A673 (cell line): Measurements from ENCODE around the gene TMEM238. TPM values are rescaled to one million over a fixed set of nuclear protein-coding genes. Genes with fewer than 3 reads are reported as not detected.

ENCODE experiments used
- Bru-seq: library from RNA; stranded (reverse); fragments of 400-500 nt; gene quantifications from one replicate; lab custom pipeline; 2021; lab: Mats Ljungman, UMichigan
- BruChase-seq, 2 experiments: library from RNA; stranded (reverse); fragments of 400-500 nt; gene quantifications; one replicate each; lab custom pipeline; 2021; lab: Mats Ljungman, UMichigan
- BruUV-seq: library from RNA; stranded (reverse); fragments of 400-500 nt; replicated peaks from 2 replicates; lab custom pipeline; 2021; lab: Mats Ljungman, UMichigan
- CTCF ChIA-PET: fragments of 300-600 bp; sonication (Branson Sonifier 250); formaldehyde crosslinking; loops from one replicate; lab custom pipeline; 2022; ENCODE audit warnings: antibody characterized with exemption; lab: Charles Lee
- POLR2A ChIA-PET: fragments of 300-600 bp; sonication (Branson Sonifier 250); formaldehyde crosslinking; loops from one replicate; lab custom pipeline; 2022; ENCODE audit warnings: antibody characterized with exemption; ENCODE audit not compliant: low non-redundant PET; lab: Charles Lee
- DNase-seq: peaks from one replicate; pipeline ENCODE4 v3.0.0-alpha.2; 2015; ENCODE audit warnings: low spot score
- H3K27ac ChIP-seq: fragments of 200-600 bp; sonication (generic); 2 replicates; pipeline ENCODE4 v1.5.1; 2016; ENCODE audit warnings: mixed run types, low read depth, mild to moderate bottlenecking, mixed read lengths, antibody characterized with exemption, low read length; ENCODE audit not compliant: poor library complexity, severe bottlenecking
- H3K27me3 ChIP-seq: fragments of 200-600 bp; sonication (generic); replicated peaks from 2 replicates; pipeline ENCODE4 v1.6.1; 2017; ENCODE audit warnings: mixed run types, low read depth, mild to moderate bottlenecking, mixed read lengths, antibody characterized with exemption, low read length; ENCODE audit not compliant: insufficient read depth, poor library complexity
- H3K36me3 ChIP-seq: fragments of 200-600 bp; sonication (generic); 2 replicates; pipeline ENCODE4 v1.6.1; 2016; ENCODE audit warnings: mixed run types, mild to moderate bottlenecking, mixed read lengths, antibody characterized with exemption, low read length; ENCODE audit not compliant: insufficient read depth, poor library complexity, severe bottlenecking
- H3K4me1 ChIP-seq: fragments of 200-600 bp; sonication (generic); 2 replicates; pipeline ENCODE4 v1.6.1; 2017; ENCODE audit warnings: mixed run types, mild to moderate bottlenecking, mixed read lengths, antibody characterized with exemption, low read length; ENCODE audit not compliant: insufficient read depth, poor library complexity, severe bottlenecking
- H3K4me3 ChIP-seq: fragments of 200-600 bp; sonication (generic); 2 replicates; pipeline ENCODE4 v1.5.1; 2016; ENCODE audit warnings: low read depth, mixed run types, mild to moderate bottlenecking, mixed read lengths, low read length; ENCODE audit not compliant: poor library complexity, severe bottlenecking
- H3K9me3 ChIP-seq: fragments of 200-600 bp; sonication (generic); 2 replicates; pipeline ENCODE4 v1.6.1; 2016; ENCODE audit warnings: mixed run types, low read depth, mild to moderate bottlenecking, mixed read lengths, antibody characterized with exemption, low read length; ENCODE audit not compliant: poor library complexity, severe bottlenecking
- EZH2 ChIP-seq: fragments of 200-600 bp; sonication (generic); IDR thresholded peaks from 2 replicates; pipeline ENCODE4 v1.6.1; 2017; ENCODE audit warnings: borderline replicate concordance, low read depth, mild to moderate bottlenecking, mixed read lengths, antibody characterized with exemption, low read length; ENCODE audit not compliant: poor library complexity, severe bottlenecking
- intact Hi-C: fragments of 100-400 bp; cut with micrococcal nuclease; formaldehyde crosslinking; loops from one replicate; pipeline ENCODE4 v1.10.0; 2022; ENCODE audit not compliant: unreplicated experiment
- long read RNA-seq: library from polyadenylated mRNA; stranded (forward); transcript quantifications from one replicate; pipeline ENCODE4 v2.0.0, GENCODE V29; 2022
- total RNA-seq: library from RNA; stranded (reverse); gene quantifications from 2 replicates; pipeline ENCODE4 v1.2.3, GENCODE V29; 2021
- TF ChIP-seq, protein P1 (sequence below): fragments of 300-800, 200-600 bp; sonication (generic); conservative IDR thresholded peaks from 2 replicates; pipeline ENCODE4 v1.5.1; 2017; ENCODE audit warnings: low read depth, mild to moderate bottlenecking, antibody characterized with exemption, low read length, moderate library complexity, mixed read lengths

TMEM238 gene, protein sequence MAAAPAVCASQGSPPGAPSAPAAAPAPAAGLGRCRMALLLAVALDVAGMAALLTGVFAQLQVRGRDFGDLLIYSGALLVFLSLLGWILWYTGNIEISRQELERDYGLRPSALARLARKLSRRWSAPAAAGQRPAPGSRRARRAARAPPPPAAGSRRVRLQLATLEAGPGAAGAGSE
- total RNA-seq (0.42 and 0.69 TPM in 2 replicates), Bru-seq, nascent RNA (percentile 38 among the genes with signal in this experiment), BruChase-seq, experiment 1, labeled RNA remaining after a 2-hour chase (percentile 26 among the genes with signal in this experiment), BruChase-seq, experiment 2, labeled RNA remaining after a 6-hour chase (percentile 46 among the genes with signal in this experiment)
- long read RNA-seq, partial matches to known transcripts = 0 of 2 reads
- long read RNA-seq, other reads (novel, unspliced or antisense) = 0 of 2 reads

DNA sequence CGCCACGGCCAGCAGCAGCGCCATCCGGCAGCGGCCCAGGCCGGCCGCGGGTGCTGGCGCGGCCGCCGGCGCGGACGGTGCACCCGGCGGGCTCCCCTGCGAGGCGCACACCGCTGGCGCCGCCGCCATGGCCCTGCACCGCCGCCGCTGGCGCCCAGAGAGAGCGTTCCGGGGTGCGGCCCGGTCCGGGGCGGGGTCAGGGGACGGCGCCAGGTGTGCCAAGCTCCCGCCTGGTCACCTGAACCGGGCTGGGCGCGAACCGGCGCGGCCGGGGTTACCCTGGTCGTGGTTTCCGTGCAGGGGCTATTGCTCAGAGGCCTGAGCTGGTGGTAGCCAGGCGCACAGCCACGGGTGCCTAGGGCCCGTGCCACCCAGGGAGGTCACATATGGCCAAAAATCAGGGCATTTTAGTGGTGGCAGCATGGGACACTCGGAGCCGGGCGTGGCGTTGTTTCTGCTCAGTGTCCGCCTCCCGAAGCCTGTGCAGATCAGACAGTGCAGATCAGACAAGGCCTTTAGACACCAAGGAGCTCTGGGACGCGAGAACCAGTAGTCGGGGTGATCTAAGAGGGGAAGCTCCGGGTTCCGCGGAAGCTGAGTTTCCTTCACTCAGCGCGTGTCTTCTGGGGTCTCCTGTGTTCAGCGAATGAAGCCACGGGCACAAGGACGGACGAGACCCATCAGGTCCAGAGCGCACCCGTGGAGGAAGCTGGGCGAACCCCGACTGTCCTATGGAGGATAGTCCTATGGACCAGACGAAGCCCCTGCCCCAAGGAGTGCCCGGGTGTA is at the start of gene TMEM238:
TMEM238 (minus strand) TSS at position 162 of the 789 bp plus-strand sequence; CDS start at position 129, 33 bp downstream.
- H3K27ac ChIP-seq = peak within 1 kb of the TSS; percentile 88
- H3K27me3 ChIP-seq = no peaks in the 10 kb centered on the region
- DNase-seq = no peak
- BruUV-seq = no TSS peak
- H3K4me3 ChIP-seq = peak within 1 kb of the TSS; percentile 98
- peaks cover 23% of the 10 kb centered on the region for H3K4me1 ChIP-seq
- POLR2A ChIA-PET = no interaction called here
- CTCF ChIA-PET = interaction anchor here (1.0 kb wide), 1 partner anchor 120 kb away, joined by 3 read pairs; no protein-coding TSS in a partner anchor
- intact Hi-C loops = loop anchor here (10.0 kb wide), 1 partner anchor 80 kb away; no protein-coding TSS in a partner anchor
- TF ChIP-seq, protein P1, sequence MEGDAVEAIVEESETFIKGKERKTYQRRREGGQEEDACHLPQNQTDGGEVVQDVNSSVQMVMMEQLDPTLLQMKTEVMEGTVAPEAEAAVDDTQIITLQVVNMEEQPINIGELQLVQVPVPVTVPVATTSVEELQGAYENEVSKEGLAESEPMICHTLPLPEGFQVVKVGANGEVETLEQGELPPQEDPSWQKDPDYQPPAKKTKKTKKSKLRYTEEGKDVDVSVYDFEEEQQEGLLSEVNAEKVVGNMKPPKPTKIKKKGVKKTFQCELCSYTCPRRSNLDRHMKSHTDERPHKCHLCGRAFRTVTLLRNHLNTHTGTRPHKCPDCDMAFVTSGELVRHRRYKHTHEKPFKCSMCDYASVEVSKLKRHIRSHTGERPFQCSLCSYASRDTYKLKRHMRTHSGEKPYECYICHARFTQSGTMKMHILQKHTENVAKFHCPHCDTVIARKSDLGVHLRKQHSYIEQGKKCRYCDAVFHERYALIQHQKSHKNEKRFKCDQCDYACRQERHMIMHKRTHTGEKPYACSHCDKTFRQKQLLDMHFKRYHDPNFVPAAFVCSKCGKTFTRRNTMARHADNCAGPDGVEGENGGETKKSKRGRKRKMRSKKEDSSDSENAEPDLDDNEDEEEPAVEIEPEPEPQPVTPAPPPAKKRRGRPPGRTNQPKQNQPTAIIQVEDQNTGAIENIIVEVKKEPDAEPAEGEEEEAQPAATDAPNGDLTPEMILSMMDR = no peak
- peaks cover 30% of the 10 kb centered on the region for H3K36me3 ChIP-seq
- no peaks in the 10 kb centered on the region for H3K9me3 ChIP-seq

DNA sequence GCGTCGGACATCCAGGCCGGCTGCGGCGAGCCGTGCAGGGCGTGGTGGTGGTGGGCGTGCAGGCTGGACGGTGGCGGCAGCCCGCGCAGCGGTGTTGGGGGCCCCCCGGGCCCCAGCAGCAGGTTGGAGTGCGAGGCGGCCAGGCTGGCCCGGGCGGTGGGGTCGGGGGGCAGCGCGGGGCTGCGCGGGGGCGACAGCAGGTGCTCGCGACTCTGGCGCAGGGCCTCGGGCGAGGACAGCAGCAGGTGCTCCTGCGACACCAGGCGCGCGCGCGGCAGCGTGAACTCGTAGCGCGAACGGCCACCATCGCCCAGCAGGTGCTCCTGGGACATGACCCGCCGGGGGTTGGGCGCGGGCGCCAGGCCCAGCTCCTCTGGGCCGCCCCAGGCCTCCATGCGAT is 49.2 kb upstream of the TMEM238 start:
- no peaks in the 10 kb centered on the region for H3K4me1 ChIP-seq
- H3K4me3 ChIP-seq = no peak overlapping the region
- H3K9me3 ChIP-seq = no peaks in the 10 kb centered on the region
- TF ChIP-seq EZH2 = no peak
- TF ChIP-seq, protein P1 = no peak
- no peak overlapping the region for H3K27ac ChIP-seq
- H3K27me3 ChIP-seq = no peaks in the 10 kb centered on the region
- H3K36me3 ChIP-seq = no peaks in the 10 kb centered on the region
- BruUV-seq = no TSS peak
- intact Hi-C loops = no loop called here
- ChIA-PET CTCF (no interaction called here), POLR2A (no interaction called here)
- no peak for DNase-seq

DNA sequence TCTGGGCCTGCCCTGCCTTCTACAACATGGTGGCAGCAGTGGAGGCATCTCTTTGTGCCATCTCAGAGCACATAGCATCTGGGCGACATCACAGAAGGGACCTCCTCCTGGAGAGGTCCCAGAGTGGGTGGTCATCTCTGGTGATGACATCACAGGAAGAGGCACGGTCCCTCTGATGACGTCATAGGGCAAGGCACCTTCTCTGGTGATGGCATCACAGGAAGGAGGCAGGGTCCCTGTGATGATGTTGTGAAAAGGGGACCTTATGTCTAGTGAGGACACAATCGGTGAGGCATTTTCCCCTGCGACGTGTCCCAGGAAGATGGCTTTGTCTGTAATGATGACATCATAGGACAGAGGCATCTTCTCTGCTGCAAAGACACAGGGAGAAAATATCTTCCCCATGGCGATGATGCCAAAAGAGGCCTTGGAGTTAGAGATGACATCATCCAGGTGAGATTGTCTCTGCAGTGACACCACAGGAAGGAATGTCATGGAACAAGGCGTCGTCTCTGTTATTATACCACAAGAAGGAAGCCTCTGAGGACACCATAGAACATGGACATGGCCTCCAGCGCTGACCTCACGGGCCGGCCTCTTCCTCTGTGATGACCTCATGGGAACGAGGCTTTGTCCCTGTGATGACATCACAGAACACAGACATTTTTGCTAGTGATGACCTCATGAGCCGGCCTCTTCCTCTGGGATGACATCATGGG is 48.3 kb upstream of the TMEM238 start:
- no TSS peak for BruUV-seq

More for the DNA sequence above, 48.3 kb upstream of the TMEM238 start:
- no peak overlapping the region for H3K27ac ChIP-seq
- no peaks in the 10 kb centered on the region for H3K9me3 ChIP-seq
- intact Hi-C loops = no loop called here
- H3K4me3 ChIP-seq = no peak overlapping the region
- H3K36me3 ChIP-seq = no peaks in the 10 kb centered on the region
- no peaks in the 10 kb centered on the region for H3K27me3 ChIP-seq
- ChIA-PET POLR2A (no interaction called here), CTCF (no interaction called here)
- DNase-seq = no peak
- TF ChIP-seq, protein P1 = no peak
- no peak for TF ChIP-seq EZH2
- no peaks in the 10 kb centered on the region for H3K4me1 ChIP-seq
